ENCODE data around the gene FMO3. TPM values are rescaled to one million over a fixed set of nuclear protein-coding genes. Genes with fewer than 3 reads are reported as not detected.

The FMO3 gene
- total and polyA plus RNA-seq, 2 of the 4 experiments (the other 2 are of a cell fraction), result under 0.01 to 0.10 TPM

GRCh38 chr1:171087896-171088295 is 2.8 kb upstream of the FMO3 start:
- H3K4me2 ChIP-seq (ENCODE audit: low read depth, low read length), result no peak overlapping the region
- ATAC-seq (ENCODE audit: low read depth) (no peak), DNase-seq (no peak)
- H2BK15ac ChIP-seq (ENCODE audit: low read depth, low read length), result no peak overlapping the region
- H3K23ac ChIP-seq (ENCODE audit: low read depth, low read length), result no peak overlapping the region
- no peaks in the 10 kb centered on the region for H3K27me3 ChIP-seq (ENCODE audit: control insufficient read depth, insufficient read depth, low read length)
- CTCF ChIA-PET, result interaction anchor here (2.0 kb wide), 1 partner anchor 139 kb away, joined by 7 read pairs; no protein-coding TSS in a partner anchor
- no peak overlapping the region for H4K5ac ChIP-seq (ENCODE audit: low read depth, low read length)
- H3K27ac ChIP-seq (ENCODE audit: insufficient read depth, low read length), result no peak overlapping the region
- H4K91ac ChIP-seq (ENCODE audit: insufficient read depth, low read depth, low read length), result no peak overlapping the region
- no peaks in the 10 kb centered on the region; the same call in 1 of the 2 replicates for H3K4me1 ChIP-seq (ENCODE audit: control insufficient read depth, insufficient read depth, low read length)
- no peaks in the 10 kb centered on the region for H4K20me1 ChIP-seq (ENCODE audit: insufficient read depth, low read length)
- intact Hi-C loops (cut with micrococcal nuclease) (no loop called here), in situ Hi-C loops (cut with MboI; ENCODE audit: low sequenced_read_pairs) (loop anchor here (10.0 kb wide), 1 partner anchor 97 kb away; the partner anchor contains the start of gene FMO2), dilution Hi-C loops (cut with HindIII; ENCODE audit: low sequenced_read_pairs, unreplicated experiment) (no loop called here)
- no peak overlapping the region; the same call in 1 of the 2 replicates for H3K18ac ChIP-seq (ENCODE audit: low read depth, low read length)
- no peaks in the 10 kb centered on the region for H3K9me3 ChIP-seq (ENCODE audit: control insufficient read depth, insufficient read depth, low read length)
- H4K8ac ChIP-seq (ENCODE audit: low read depth in 2 of 2, low read length in 2 of 2), result no peak overlapping the region
- TF ChIP-seq CHD1 (IDR thresholded peaks at IDR 0.05; ENCODE audit: low read depth, low read length) (no peak), SMC3 (IDR thresholded peaks at IDR 0.05; ENCODE audit: low read depth, low read length) (no peak), MXI1 (IDR thresholded peaks at IDR 0.05; ENCODE audit: borderline replicate concordance, low read depth, low read length) (no peak), RCOR1 (IDR thresholded peaks at IDR 0.05; ENCODE audit: insufficient replicate concordance, low read length) (no peak), POLR2A (IDR thresholded peaks at IDR 0.05; ENCODE audit: low read depth, low read length) (no peak), FOS (IDR thresholded peaks at IDR 0.05; ENCODE audit: low read depth, low read length) (no peak), CEBPB (IDR thresholded peaks at IDR 0.05; ENCODE audit: low read depth, low read length) (no peak), RAD21 (IDR thresholded peaks at IDR 0.05; ENCODE audit: low read length) (no peak), NFE2L2 (IDR thresholded peaks at IDR 0.05; ENCODE audit: low read depth, low read length) (no peak), ELK1 (IDR thresholded peaks at IDR 0.05; ENCODE audit: borderline replicate concordance, low read depth, low read length) (no peak), CTCF (conservative IDR thresholded peaks at IDR 0.05; ENCODE audit: low read depth, low read length) (no peak)
- no peak overlapping the region for H2AFZ ChIP-seq (replicated peaks; ENCODE audit: low read length, poor library complexity)
- POLR2A ChIA-PET (ENCODE audit: unreplicated experiment), result no interaction called here
- no peak overlapping the region for H3K9ac ChIP-seq (ENCODE audit: low read depth, low read length)
- no peak overlapping the region for H2BK5ac ChIP-seq (ENCODE audit: low read depth, low read length, poor library complexity, severe bottlenecking)
- no peak overlapping the region for H2AK9ac ChIP-seq (replicated peaks; ENCODE audit: low read depth, low read length, poor library complexity)
- H3K4ac ChIP-seq (ENCODE audit: low read depth, low read length), result no peak overlapping the region
- no peak overlapping the region for H3K14ac ChIP-seq (replicated peaks; ENCODE audit: low read depth, low read length)
- H2BK120ac ChIP-seq (ENCODE audit: low read depth, low read length), result no peak overlapping the region
- no peaks in the 10 kb centered on the region for H3K79me1 ChIP-seq (ENCODE audit: low read depth in 1 of 2, low read length in 2 of 2)
- no peaks in the 10 kb centered on the region for H3K36me3 ChIP-seq (ENCODE audit: control insufficient read depth, insufficient read depth, low read length)
- H3K4me3 ChIP-seq (ENCODE audit: insufficient read depth, low read depth, low read length), result no peak overlapping the region
- no peak overlapping the region for H2AK5ac ChIP-seq (ENCODE audit: low read depth, low read length)
- H3K56ac ChIP-seq (ENCODE audit: extremely low read depth, insufficient read depth, low read length), result no peak overlapping the region
- no TSS peak for BruUV-seq (replicated peaks)
- no peak overlapping the region for H2BK20ac ChIP-seq (ENCODE audit: low read depth, low read length)
- H3K9me1 ChIP-seq (ENCODE audit: insufficient read depth, low read length), result no peaks in the 10 kb centered on the region
